Mucosa of descending colon (tissue), 3 donors: ENCODE results near the gene NR3C2. TPM values are rescaled to one million over a fixed set of nuclear protein-coding genes. Genes with fewer than 3 reads are reported as not detected.
A peak's percentile ranks its signal among the peaks of the same experiment; 100 is the strongest.

Experiments used
- ATAC-seq: fragments of 200-7000 bp; cut with Tn5 transposase; one replicate; pipeline ENCODE4 v1.9.1; 2020; ENCODE audit warnings: mild to moderate bottlenecking, moderate library complexity
- DNase-seq, 3 donors: peaks; one replicate each; pipeline ENCODE4 v3.0.0-alpha.2; 2020
- H3K36me3 ChIP-seq: fragments of 200-600 bp; one replicate; pipeline ENCODE4 v1.8.0; 2021; ENCODE audit warnings: low read depth, mild to moderate bottlenecking
- H3K4me1 ChIP-seq: fragments of 200-600 bp; one replicate; pipeline ENCODE4 v1.8.0; 2021; ENCODE audit warnings: low read depth, mild to moderate bottlenecking
- H3K4me3 ChIP-seq: fragments of 200-600 bp; one replicate; pipeline ENCODE4 v1.8.0; 2021; ENCODE audit warnings: mild to moderate bottlenecking
- H3K9me3 ChIP-seq: fragments of 200-600 bp; one replicate; pipeline ENCODE4 v1.8.0; 2021; ENCODE audit warnings: mild to moderate bottlenecking
- CTCF ChIP-seq: fragments of 200-600 bp; IDR thresholded peaks from one replicate; pipeline ENCODE4 v1.8.0; 2022; ENCODE audit warnings: antibody characterized with exemption, mild to moderate bottlenecking
- intact Hi-C, 2 donors: fragments of 100-400 bp; cut with DNase I in 1 of 2; cut with micrococcal nuclease in 1 of 2; formaldehyde crosslinking; loops; one replicate each; pipeline versions ENCODE4 v1.11.0 to v1.11.1; 2022; cut with DNase I, micrococcal nuclease
- total RNA-seq, 3 donors: library from RNA; stranded (reverse); fragmentation: NEBNext Ultra II Directional in 2 of 3; extraction: Animal tissue kit (Norgen Biotek cat#: 25700) in 2 of 3; gene quantifications; one replicate each; pipeline versions ENCODE4 v1.2.1 to v1.2.4, GENCODE V29; 2021 to 2023
- donor health status: DM: no; HTN: no; CAD: no; lungs with moderate emphysema.
- donor health status: DM: no; HTN: no; CAD: no.
- donor health status: DM: no; HTN: yes; CAD: no.

NR3C2 gene
- total RNA-seq, 3 donors from 2014 or later: 86.5 to 205 (median 108) TPM

- intact Hi-C loops: no loop called here
- TF ChIP-seq CTCF: no peak
- no peak overlapping the region for H3K4me3 ChIP-seq
- ATAC-seq (peak; percentile 92), DNase-seq (peak in 1 of 3 donors; percentile 32)
- peaks cover 10% of the 10 kb centered on the region for H3K4me1 ChIP-seq
- no peaks in the 10 kb centered on the region for H3K36me3 ChIP-seq
- no peaks in the 10 kb centered on the region for H3K9me3 ChIP-seq
Measured at GRCh38 chr4:148041606-148042329, 400.4 kb downstream of the NR3C2 start.

GRCh38 chr4:148034813-148035212, 407.4 kb downstream of the NR3C2 start:
- no peak for DNase-seq
- H3K4me3 ChIP-seq: no peak overlapping the region
- H3K4me1 ChIP-seq: no peaks in the 10 kb centered on the region
- TF ChIP-seq CTCF: no peak
- intact Hi-C loops: no loop called here
- no peaks in the 10 kb centered on the region for H3K36me3 ChIP-seq
- peak; percentile 59 for ATAC-seq
- H3K9me3 ChIP-seq: no peaks in the 10 kb centered on the region

GRCh38 chr4:148030193-148030873, 411.9 kb downstream of the NR3C2 start:
- TF ChIP-seq CTCF: no peak
- Histone ChIP-seq H3K4me3 (no peak overlapping the region), H3K9me3 (no peaks in the 10 kb centered on the region), H3K4me1 (no peaks in the 10 kb centered on the region), H3K36me3 (no peaks in the 10 kb centered on the region)
- intact Hi-C loops: no loop called here
- ATAC-seq (no peak), DNase-seq (no peak)

GRCh38 chr4:148029781-148030180, 412.4 kb downstream of the NR3C2 start:
- DNase-seq (no peak), ATAC-seq (no peak)
- Histone ChIP-seq H3K4me1 (no peaks in the 10 kb centered on the region), H3K9me3 (no peaks in the 10 kb centered on the region), H3K4me3 (no peak overlapping the region), H3K36me3 (no peaks in the 10 kb centered on the region)
- TF ChIP-seq CTCF: no peak
- intact Hi-C loops: no loop called here
